PFSK-1 (cell line): ENCODE data around the gene CHADL.

Source experiments
- FOXP2 ChIP-seq: optimal IDR thresholded peaks from 2 replicates; pipeline ENCODE3; 2011; ENCODE audit warnings: borderline replicate concordance, control low read depth, inconsistent platforms; ENCODE audit not compliant: insufficient read depth; ENCODE audit errors: extremely low read length, extremely low read depth
- POLR2AphosphoS5 ChIP-seq: IDR thresholded peaks from 2 replicates; pipeline ENCODE4 v1.6.1; 2012; ENCODE audit warnings: low read depth, mild to moderate bottlenecking, control low read depth, low read length, moderate library complexity
- SIN3A ChIP-seq: IDR thresholded peaks from 2 replicates; pipeline ENCODE4 v1.6.1; 2012; ENCODE audit warnings: mild to moderate bottlenecking, low read length, moderate library complexity, borderline replicate concordance; ENCODE audit not compliant: insufficient read depth
- TAF1 ChIP-seq: IDR thresholded peaks from 2 replicates; pipeline ENCODE4 v1.6.1; 2012; ENCODE audit warnings: low read length, control low read depth, borderline replicate concordance; ENCODE audit not compliant: insufficient read depth
- TF ChIP-seq, protein P1 (sequence below), 2 experiments: IDR thresholded peaks; 2 replicates each; pipeline versions ENCODE4 v1.6.1 to v1.8.0; 2011 to 2012; ENCODE audit warnings: low read depth in 2 of 2, low read length in 2 of 2, control low read depth in 1 of 2, inconsistent platforms in 1 of 2, mild to moderate bottlenecking in 1 of 2, moderate library complexity in 1 of 2; ENCODE audit not compliant: insufficient read depth in 1 of 2

CHADL gene

DNA sequence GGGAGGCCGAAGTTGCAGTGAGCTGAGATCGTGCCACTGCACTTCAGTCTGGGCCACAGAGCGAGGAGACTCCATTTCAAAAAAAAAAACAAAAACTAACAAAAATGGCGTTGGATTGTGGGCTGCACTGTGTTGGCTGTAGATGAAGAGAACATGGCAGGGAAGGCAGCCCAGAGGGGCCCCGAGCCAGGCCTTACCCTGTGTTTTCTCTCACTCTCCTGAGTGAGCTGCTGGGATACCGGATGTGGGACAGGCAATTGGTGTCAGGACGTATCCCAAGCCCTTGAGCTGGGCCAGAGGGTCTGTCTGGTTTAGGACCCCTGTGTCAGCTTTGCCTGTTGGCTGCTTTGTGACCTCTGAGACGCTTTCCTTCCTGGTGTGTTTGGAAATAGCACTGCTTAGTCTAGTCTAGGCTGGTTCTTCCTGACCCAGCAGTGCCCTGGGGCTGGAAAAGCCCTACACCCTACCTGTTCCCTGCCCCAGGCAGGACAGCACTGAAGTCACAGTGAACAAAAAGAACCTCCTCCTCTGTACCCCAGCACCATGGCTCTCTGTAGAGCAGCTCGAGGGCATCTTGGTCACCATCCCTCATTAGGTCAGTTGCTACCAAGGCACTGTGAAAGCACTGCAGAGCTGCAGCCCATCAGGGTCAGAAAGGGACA, 17.8 kb downstream of the CHADL start:
- no peak for TF ChIP-seq POLR2AphosphoS5
- TF ChIP-seq TAF1, result no peak

DNA sequence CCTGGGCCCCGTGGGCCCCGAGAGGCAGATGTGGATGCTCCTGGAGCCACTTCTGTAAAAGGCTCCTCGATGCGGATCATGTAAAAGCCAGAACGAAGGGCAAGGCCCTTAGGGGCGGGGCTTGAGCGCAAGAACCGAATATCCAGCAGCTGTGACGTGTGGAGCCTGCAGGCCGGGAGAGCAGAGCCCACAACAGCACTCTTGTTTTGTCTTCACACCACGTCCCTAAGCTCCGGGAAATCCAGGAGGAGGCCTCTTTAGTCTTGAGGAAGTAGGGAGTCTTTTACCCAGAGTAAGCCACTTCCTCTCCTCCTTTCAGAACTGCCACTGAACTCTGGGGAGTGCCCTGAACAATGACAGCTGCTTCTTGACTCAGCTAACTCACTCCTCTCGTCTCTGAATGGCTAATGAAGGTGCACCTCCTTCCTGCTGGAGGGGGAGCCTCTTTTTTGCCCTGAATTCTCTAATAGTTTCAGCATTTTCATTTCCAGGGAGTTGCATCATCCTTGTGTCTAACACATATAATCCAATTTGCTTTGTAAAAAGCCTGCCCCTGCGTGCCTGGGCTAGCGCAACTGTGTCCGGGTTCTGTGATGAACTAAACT, 23.1 kb downstream of the CHADL start:
- TF ChIP-seq, protein P1, sequence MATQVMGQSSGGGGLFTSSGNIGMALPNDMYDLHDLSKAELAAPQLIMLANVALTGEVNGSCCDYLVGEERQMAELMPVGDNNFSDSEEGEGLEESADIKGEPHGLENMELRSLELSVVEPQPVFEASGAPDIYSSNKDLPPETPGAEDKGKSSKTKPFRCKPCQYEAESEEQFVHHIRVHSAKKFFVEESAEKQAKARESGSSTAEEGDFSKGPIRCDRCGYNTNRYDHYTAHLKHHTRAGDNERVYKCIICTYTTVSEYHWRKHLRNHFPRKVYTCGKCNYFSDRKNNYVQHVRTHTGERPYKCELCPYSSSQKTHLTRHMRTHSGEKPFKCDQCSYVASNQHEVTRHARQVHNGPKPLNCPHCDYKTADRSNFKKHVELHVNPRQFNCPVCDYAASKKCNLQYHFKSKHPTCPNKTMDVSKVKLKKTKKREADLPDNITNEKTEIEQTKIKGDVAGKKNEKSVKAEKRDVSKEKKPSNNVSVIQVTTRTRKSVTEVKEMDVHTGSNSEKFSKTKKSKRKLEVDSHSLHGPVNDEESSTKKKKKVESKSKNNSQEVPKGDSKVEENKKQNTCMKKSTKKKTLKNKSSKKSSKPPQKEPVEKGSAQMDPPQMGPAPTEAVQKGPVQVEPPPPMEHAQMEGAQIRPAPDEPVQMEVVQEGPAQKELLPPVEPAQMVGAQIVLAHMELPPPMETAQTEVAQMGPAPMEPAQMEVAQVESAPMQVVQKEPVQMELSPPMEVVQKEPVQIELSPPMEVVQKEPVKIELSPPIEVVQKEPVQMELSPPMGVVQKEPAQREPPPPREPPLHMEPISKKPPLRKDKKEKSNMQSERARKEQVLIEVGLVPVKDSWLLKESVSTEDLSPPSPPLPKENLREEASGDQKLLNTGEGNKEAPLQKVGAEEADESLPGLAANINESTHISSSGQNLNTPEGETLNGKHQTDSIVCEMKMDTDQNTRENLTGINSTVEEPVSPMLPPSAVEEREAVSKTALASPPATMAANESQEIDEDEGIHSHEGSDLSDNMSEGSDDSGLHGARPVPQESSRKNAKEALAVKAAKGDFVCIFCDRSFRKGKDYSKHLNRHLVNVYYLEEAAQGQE (IDR thresholded peaks at IDR 0.05; ENCODE audit: insufficient read depth in 1 of 2, low read depth in 2 of 2, low read length in 2 of 2), result no peak
- TF ChIP-seq FOXP2, result peak; percentile 8
- TF ChIP-seq SIN3A, result peak; percentile 40; the same call in 1 of the 2 replicates
- peak; percentile 29; the same call in 1 of the 2 replicates for TF ChIP-seq POLR2AphosphoS5
- no peak for TF ChIP-seq TAF1

DNA sequence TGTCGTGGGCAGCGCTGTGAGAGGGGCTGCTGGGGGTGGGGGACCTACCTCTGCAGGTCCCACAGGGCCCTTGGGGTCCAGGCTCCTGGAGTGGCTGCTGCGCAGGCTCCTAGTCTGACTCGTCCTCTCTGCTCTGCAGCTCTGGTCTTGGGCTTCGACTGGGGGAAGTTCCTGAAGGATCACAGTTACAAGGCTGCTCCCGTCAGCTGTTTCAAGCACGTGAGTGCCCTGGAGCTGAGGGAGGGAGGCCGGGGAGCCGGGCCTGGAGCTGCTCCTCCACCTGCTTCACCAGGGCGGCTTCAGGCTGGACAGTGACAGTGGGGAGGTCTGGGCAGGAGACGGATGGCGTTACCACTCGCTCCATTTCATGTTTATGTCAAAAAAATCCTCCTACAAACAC, 23.7 kb downstream of the CHADL start:
- no peak for TF ChIP-seq POLR2AphosphoS5
- no peak for TF ChIP-seq TAF1
- TF ChIP-seq, protein P1 (IDR thresholded peaks at IDR 0.05; ENCODE audit: insufficient read depth in 1 of 2, low read depth in 2 of 2, low read length in 2 of 2), result no peak
- TF ChIP-seq SIN3A, result no peak
- TF ChIP-seq FOXP2, result no peak

DNA sequence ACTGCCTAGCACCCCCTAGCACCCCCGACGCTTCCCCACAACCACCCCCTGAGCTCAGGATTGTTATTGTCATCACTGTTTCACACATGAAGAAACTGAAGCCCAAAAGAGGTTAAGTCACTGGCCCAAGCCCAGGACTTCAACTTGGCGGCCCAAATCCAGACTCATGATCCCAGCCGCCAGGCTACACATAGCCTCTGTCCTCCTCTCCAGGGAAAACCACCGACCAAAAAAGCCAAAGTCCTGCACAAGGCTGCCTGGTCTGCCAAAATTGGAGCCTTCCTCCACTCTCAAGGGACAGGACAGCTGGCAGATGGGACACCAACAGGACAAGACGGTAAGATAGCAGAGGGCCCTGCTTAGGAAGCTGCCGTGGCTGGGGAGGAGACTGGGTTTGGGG, 24.8 kb downstream of the CHADL start:
- no peak for TF ChIP-seq POLR2AphosphoS5
- TF ChIP-seq, protein P1 (IDR thresholded peaks at IDR 0.05; ENCODE audit: insufficient read depth in 1 of 2, low read depth in 2 of 2, low read length in 2 of 2), result no peak

DNA sequence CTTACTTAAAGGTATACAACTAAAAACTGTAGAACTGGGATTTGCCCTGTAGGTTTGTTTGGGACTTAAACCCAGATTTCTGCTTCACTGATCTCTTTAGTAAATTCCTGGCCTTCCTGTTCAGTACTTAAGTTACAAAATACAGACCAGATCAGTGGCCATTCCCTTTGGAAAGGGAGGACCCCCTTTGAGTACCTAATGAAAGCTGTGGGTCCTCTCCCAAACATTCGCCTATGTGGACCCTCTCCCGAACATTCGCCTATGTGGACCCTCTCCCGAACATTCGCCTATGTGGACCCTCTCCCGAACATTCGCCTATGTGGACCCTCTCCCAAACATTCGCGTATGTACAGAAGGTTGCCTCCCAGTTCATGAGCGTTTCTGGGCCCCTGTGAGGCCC, 25.3 kb downstream of the CHADL start:
- TF ChIP-seq SIN3A (no peak), POLR2AphosphoS5 (no peak), TAF1 (no peak), FOXP2 (no peak)
- TF ChIP-seq, protein P1 (IDR thresholded peaks at IDR 0.05; ENCODE audit: insufficient read depth in 1 of 2, low read depth in 2 of 2, low read length in 2 of 2), result no peak
